Measurements from ENCODE around the gene BEND7.

The BEND7 gene

GRCh38 chr10:13518076-13518692 is 10.6 kb downstream of the BEND7 start:
- H3K4me3 ChIP-seq (ENCODE audit: low read length): no peak overlapping the region
- no peaks in the 10 kb centered on the region for H3K9me3 ChIP-seq (ENCODE audit: insufficient read depth, low read depth, low read length)
- no peaks in the 10 kb centered on the region for H3K27me3 ChIP-seq (ENCODE audit: insufficient read depth, low read length)
- 0 out of 2 replicates have a peak, but pooled peaks cover 3% of the 10 kb centered on the region for H3K4me1 ChIP-seq (ENCODE audit: insufficient read depth, low read length)
- 72% methylated on average over 8 of the region's 8 CpGs for WGBS
- no peak overlapping the region for H3K27ac ChIP-seq (ENCODE audit: low read depth, low read length)
- no peaks in the 10 kb centered on the region for H3K36me3 ChIP-seq (ENCODE audit: insufficient read depth, low read length)
- H3K9ac ChIP-seq (ENCODE audit: low read depth, low read length): no peak overlapping the region

GRCh38 chr10:13517675-13518074 is 11.1 kb downstream of the BEND7 start:
- Histone ChIP-seq H3K27ac (ENCODE audit: low read depth, low read length) (no peak overlapping the region), H3K4me3 (ENCODE audit: low read length) (no peak overlapping the region), H3K9me3 (ENCODE audit: insufficient read depth, low read depth, low read length) (no peaks in the 10 kb centered on the region), H3K36me3 (ENCODE audit: insufficient read depth, low read length) (no peaks in the 10 kb centered on the region), H3K9ac (ENCODE audit: low read depth, low read length) (no peak overlapping the region), H3K27me3 (ENCODE audit: insufficient read depth, low read length) (no peaks in the 10 kb centered on the region), H3K4me1 (ENCODE audit: insufficient read depth, low read length) (0 out of 2 replicates have a peak, but pooled peaks cover 3% of the 10 kb centered on the region)
- WGBS: 95% methylated on average over 10 of the region's 10 CpGs

GRCh38 chr10:13516176-13516575 is 12.6 kb downstream of the BEND7 start:
- Histone ChIP-seq H3K9ac (ENCODE audit: low read depth, low read length) (no peak overlapping the region), H3K4me1 (ENCODE audit: insufficient read depth, low read length) (0 out of 2 replicates have a peak, but pooled peaks cover 3% of the 10 kb centered on the region), H3K36me3 (ENCODE audit: insufficient read depth, low read length) (no peaks in the 10 kb centered on the region), H3K27ac (ENCODE audit: low read depth, low read length) (no peak overlapping the region), H3K27me3 (ENCODE audit: insufficient read depth, low read length) (no peaks in the 10 kb centered on the region), H3K9me3 (ENCODE audit: insufficient read depth, low read depth, low read length) (no peaks in the 10 kb centered on the region), H3K4me3 (ENCODE audit: low read length) (no peak overlapping the region)
- WGBS: 97% methylated on average over 13 of the region's 13 CpGs

- Histone ChIP-seq H3K27me3 (ENCODE audit: insufficient read depth, low read length) (no peaks in the 10 kb centered on the region), H3K9ac (ENCODE audit: low read depth, low read length) (no peak overlapping the region), H3K9me3 (ENCODE audit: insufficient read depth, low read depth, low read length) (no peaks in the 10 kb centered on the region), H3K27ac (ENCODE audit: low read depth, low read length) (no peak overlapping the region), H3K4me1 (ENCODE audit: insufficient read depth, low read length) (0 out of 2 replicates have a peak, but pooled peaks cover 3% of the 10 kb centered on the region), H3K36me3 (ENCODE audit: insufficient read depth, low read length) (no peaks in the 10 kb centered on the region), H3K4me3 (ENCODE audit: low read length) (no peak overlapping the region)
- WGBS: 90% methylated on average over 5 of the region's 5 CpGs
These were observed 13.3 kb downstream of the BEND7 start for GRCh38 chr10:13515467-13515866.

- no peaks in the 10 kb centered on the region for H3K36me3 ChIP-seq (ENCODE audit: insufficient read depth, low read length)
- 0 out of 2 replicates have a peak, but pooled peaks cover 3% of the 10 kb centered on the region for H3K4me1 ChIP-seq (ENCODE audit: insufficient read depth, low read length)
- WGBS: 89% methylated on average over 14 of the region's 14 CpGs
- no peak overlapping the region for H3K9ac ChIP-seq (ENCODE audit: low read depth, low read length)
- no peaks in the 10 kb centered on the region for H3K27me3 ChIP-seq (ENCODE audit: insufficient read depth, low read length)
- no peak overlapping the region for H3K27ac ChIP-seq (ENCODE audit: low read depth, low read length)
- no peak overlapping the region for H3K4me3 ChIP-seq (ENCODE audit: low read length)
- H3K9me3 ChIP-seq (ENCODE audit: insufficient read depth, low read depth, low read length): no peaks in the 10 kb centered on the region
These were observed 14.5 kb downstream of the BEND7 start for GRCh38 chr10:13514296-13514695.

GRCh38 chr10:13512564-13512963 is 16.2 kb downstream of the BEND7 start:
- H3K4me1 ChIP-seq (ENCODE audit: insufficient read depth, low read length): no peaks in the 10 kb centered on the region
- H3K9ac ChIP-seq (ENCODE audit: low read depth, low read length): no peak overlapping the region
- no peaks in the 10 kb centered on the region for H3K27me3 ChIP-seq (ENCODE audit: insufficient read depth, low read length)
- no peaks in the 10 kb centered on the region for H3K36me3 ChIP-seq (ENCODE audit: insufficient read depth, low read length)
- H3K4me3 ChIP-seq (ENCODE audit: low read length): no peak overlapping the region
- 99% methylated on average over 1 of the region's 2 CpGs for WGBS
- no peak overlapping the region for H3K27ac ChIP-seq (ENCODE audit: low read depth, low read length)
- no peaks in the 10 kb centered on the region for H3K9me3 ChIP-seq (ENCODE audit: insufficient read depth, low read depth, low read length)

GRCh38 chr10:13511409-13511808 is 17.4 kb downstream of the BEND7 start:
- WGBS: 92% methylated on average over 5 of the region's 5 CpGs
- H3K4me3 ChIP-seq (ENCODE audit: low read length): no peak overlapping the region
- H3K27me3 ChIP-seq (ENCODE audit: insufficient read depth, low read length): no peaks in the 10 kb centered on the region
- no peaks in the 10 kb centered on the region for H3K4me1 ChIP-seq (ENCODE audit: insufficient read depth, low read length)
- no peak overlapping the region for H3K27ac ChIP-seq (ENCODE audit: low read depth, low read length)
- H3K36me3 ChIP-seq (ENCODE audit: insufficient read depth, low read length): no peaks in the 10 kb centered on the region
- no peak overlapping the region for H3K9ac ChIP-seq (ENCODE audit: low read depth, low read length)
- H3K9me3 ChIP-seq (ENCODE audit: insufficient read depth, low read depth, low read length): no peaks in the 10 kb centered on the region

GRCh38 chr10:13505052-13505680 is 23.6 kb downstream of the BEND7 start:
- Histone ChIP-seq H3K4me1 (ENCODE audit: insufficient read depth, low read length) (no peaks in the 10 kb centered on the region), H3K9ac (ENCODE audit: low read depth, low read length) (no peak overlapping the region), H3K27ac (ENCODE audit: low read depth, low read length) (no peak overlapping the region), H3K27me3 (ENCODE audit: insufficient read depth, low read length) (no peaks in the 10 kb centered on the region), H3K36me3 (ENCODE audit: insufficient read depth, low read length) (no peaks in the 10 kb centered on the region), H3K4me3 (ENCODE audit: low read length) (no peak overlapping the region), H3K9me3 (ENCODE audit: insufficient read depth, low read depth, low read length) (no peaks in the 10 kb centered on the region)
- 91% methylated on average over 12 of the region's 12 CpGs for WGBS

- 90% methylated on average over 11 of the region's 11 CpGs for WGBS
- H3K4me1 ChIP-seq (ENCODE audit: insufficient read depth, low read length): no peaks in the 10 kb centered on the region
- no peak overlapping the region for H3K9ac ChIP-seq (ENCODE audit: low read depth, low read length)
- H3K4me3 ChIP-seq (ENCODE audit: low read length): no peak overlapping the region
- no peaks in the 10 kb centered on the region for H3K36me3 ChIP-seq (ENCODE audit: insufficient read depth, low read length)
- H3K27me3 ChIP-seq (ENCODE audit: insufficient read depth, low read length): no peaks in the 10 kb centered on the region
- no peaks in the 10 kb centered on the region for H3K9me3 ChIP-seq (ENCODE audit: insufficient read depth, low read depth, low read length)
- no peak overlapping the region for H3K27ac ChIP-seq (ENCODE audit: low read depth, low read length)
These were observed 24.9 kb downstream of the BEND7 start for GRCh38 chr10:13503745-13504463.

- WGBS: 95% methylated on average over 9 of the region's 9 CpGs
- H3K9me3 ChIP-seq (ENCODE audit: insufficient read depth, low read depth, low read length): no peaks in the 10 kb centered on the region
- H3K36me3 ChIP-seq (ENCODE audit: insufficient read depth, low read length): no peaks in the 10 kb centered on the region
- no peak overlapping the region for H3K4me3 ChIP-seq (ENCODE audit: low read length)
- no peaks in the 10 kb centered on the region for H3K27me3 ChIP-seq (ENCODE audit: insufficient read depth, low read length)
- no peak overlapping the region for H3K27ac ChIP-seq (ENCODE audit: low read depth, low read length)
- no peak overlapping the region for H3K9ac ChIP-seq (ENCODE audit: low read depth, low read length)
- no peaks in the 10 kb centered on the region; the same call in 1 of the 2 replicates for H3K4me1 ChIP-seq (ENCODE audit: insufficient read depth, low read length)
These were observed 26.4 kb downstream of the BEND7 start for GRCh38 chr10:13502380-13502779.

GRCh38 chr10:13500201-13500600 is 28.6 kb downstream of the BEND7 start:
- Histone ChIP-seq H3K36me3 (ENCODE audit: insufficient read depth, low read length) (no peaks in the 10 kb centered on the region), H3K27ac (ENCODE audit: low read depth, low read length) (no peak overlapping the region)

More at GRCh38 chr10:13500201-13500600, 28.6 kb downstream of the BEND7 start:
- Histone ChIP-seq H3K27me3 (ENCODE audit: insufficient read depth, low read length) (no peaks in the 10 kb centered on the region), H3K9me3 (ENCODE audit: insufficient read depth, low read depth, low read length) (no peaks in the 10 kb centered on the region), H3K4me3 (ENCODE audit: low read length) (no peak overlapping the region), H3K9ac (ENCODE audit: low read depth, low read length) (no peak overlapping the region), H3K4me1 (ENCODE audit: insufficient read depth, low read length) (peaks cover 9% of the 10 kb centered on the region; the same call in 1 of the 2 replicates)
- 97% methylated on average over 9 of the region's 9 CpGs for WGBS
